ENCODE measurements around the gene C16orf90.

GRCh38 chr16:3529175-3529574 lies 33.9 kb upstream of the C16orf90 start:
- TF ChIP-seq CTCF (IDR thresholded peaks at IDR 0.05) (no peak), POLR2A (IDR thresholded peaks at IDR 0.05) (no peak), EP300 (IDR thresholded peaks at IDR 0.05; ENCODE audit: low read depth) (no peak)
